IPS-NIHi11 (cell line): ENCODE measurements around the gene DCDC1.
A peak's percentile ranks its signal among the peaks of the same experiment; 100 is the strongest.

Experiments
- DNase-seq: peaks from one replicate; pipeline ENCODE4 v3.0.0; 2012; ENCODE audit warnings: mixed read lengths, low spot score

The DCDC1 gene, protein sequence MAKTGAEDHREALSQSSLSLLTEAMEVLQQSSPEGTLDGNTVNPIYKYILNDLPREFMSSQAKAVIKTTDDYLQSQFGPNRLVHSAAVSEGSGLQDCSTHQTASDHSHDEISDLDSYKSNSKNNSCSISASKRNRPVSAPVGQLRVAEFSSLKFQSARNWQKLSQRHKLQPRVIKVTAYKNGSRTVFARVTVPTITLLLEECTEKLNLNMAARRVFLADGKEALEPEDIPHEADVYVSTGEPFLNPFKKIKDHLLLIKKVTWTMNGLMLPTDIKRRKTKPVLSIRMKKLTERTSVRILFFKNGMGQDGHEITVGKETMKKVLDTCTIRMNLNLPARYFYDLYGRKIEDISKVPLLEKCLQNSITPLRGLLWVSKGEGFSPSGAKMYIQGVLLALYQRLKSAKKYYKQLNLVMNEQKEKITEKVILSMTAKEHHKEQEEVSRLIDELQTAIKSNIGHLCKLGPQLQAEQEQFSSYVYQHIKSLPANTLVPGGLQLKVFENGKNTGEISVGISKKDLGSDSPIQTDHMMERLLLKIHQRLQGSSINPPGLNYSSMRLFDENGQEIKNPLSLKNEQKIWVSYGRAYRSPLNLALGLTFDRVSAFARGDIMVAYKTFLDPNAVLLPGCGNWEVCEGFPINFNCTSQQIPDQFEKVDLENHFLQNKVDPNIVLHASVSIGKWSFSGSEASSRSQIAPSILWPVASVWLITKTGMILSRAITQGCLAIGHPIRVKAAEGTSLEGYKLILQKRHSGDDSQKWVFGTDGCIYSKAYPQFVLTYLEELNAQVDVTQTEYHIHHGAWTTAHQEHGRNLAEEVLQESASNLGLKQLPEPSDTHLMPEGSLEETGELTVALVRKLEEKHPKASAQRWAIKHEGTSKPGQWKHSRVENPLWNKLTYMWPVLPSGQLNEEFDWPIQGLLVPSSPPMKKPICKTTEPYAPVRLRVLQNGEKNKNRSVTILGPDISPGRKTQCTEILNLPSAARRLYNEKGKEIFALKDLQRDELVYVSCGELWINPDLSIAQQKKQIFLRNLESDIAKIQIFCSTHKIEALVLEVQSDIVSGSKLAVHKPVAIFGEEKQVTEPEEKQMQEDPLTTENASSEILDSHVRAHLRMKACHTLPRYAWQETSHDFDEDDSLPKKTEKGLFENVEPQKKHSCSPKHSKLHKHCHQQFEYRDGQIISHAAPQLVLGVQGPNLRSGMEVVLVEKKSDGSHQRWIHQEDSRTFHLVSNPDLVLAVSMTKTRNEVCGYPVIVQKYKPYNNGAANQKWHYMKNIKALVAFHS (N-terminal part only)

DNA sequence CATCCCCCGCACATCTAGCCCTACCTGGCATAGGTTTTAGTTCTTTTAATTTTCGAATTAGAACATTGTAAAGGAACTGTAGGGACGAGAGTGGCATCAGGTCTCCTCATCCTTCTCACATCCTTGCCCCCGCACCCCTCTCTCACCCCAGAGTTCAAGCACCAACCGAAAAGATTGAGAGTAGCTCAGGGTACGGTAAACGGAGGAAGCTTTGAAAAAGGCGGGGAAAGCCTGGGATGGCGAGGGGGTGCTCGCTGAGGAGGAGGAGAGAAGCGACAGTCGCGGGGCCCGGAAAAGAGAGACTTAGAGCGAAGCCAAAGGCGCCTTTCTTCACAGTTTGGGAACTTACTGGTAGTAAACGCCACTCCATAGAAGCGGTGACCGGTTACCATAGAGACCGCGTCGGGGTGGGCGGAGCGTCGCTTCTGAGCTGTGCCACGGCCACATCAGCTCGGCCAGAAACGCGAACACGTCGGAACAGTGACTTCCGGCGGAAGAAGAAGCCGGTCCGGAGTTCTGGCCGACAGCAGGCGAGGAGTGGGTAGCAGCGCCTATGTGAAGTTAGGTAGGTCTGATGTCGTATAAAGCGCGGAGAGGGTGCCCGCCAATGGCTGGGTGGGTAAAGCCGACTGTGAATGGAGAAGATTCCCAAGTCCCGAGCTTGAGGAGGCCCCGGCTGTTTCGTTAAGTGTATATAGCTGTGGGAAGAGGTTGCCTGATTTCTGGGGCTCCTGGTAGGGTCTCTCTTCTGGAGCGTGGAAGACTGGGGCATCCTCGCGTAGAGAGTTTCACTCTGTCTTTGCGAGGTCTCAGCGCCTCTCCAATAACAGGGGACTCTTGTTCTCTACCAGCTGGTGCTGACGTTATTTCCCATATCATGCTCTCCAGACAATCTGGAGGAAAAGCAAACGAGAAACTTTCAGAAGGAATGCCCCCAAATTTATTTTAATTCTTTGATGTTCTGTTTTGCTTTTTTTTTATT, at the start of gene DCDC1, which contains the start of gene DNAJC24:
TSS of gene DCDC1 (minus strand) at position 392 of the 982 bp plus-strand sequence. CDS start 41,459 bp downstream, outside the sequence.
TSS of gene DNAJC24 (plus strand) at position 513 of the 982 bp plus-strand sequence. CDS start 889 bp downstream, outside the sequence.
- peak; percentile 90 for DNase-seq

DNA sequence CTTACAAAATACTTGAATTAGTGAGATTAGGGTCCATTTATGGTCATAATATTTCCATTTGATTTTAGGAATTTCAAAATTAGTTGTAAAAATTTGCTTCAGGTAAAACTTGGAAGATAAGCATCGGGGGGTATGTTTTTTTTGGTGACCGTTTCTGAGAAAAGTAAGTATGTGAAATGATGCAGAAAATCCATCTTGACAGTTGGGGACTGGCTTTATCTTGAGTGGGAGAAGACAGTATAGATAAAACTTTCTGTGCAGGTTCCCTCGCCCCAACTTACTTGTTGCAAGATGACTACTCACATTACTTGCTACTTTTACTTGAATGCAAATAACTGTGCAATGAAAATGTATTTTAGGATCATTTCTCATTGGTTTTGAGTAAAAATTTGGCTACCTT, 49.6 kb upstream of the DCDC1 start:
- DNase-seq: no peak

DNA sequence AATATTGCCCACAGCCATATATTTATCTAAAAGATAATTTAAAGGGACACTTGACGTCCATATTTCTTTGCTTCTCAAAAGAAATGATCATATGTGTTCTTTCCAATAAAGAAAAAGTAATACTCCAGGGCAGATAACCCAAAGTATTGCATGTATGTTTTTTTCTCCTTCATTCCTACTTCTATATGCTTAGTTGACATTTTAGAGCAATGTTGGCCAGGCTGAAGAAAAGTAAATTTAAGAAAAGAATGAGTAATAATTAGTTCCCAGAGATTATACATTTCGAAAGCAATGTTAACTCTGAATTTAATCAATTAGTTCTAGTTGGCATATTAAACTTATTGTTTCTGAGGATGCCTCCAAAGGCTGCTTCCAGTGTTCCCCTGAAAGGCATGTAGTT, 48.3 kb upstream of the DCDC1 start:
- DNase-seq: no peak

DNA sequence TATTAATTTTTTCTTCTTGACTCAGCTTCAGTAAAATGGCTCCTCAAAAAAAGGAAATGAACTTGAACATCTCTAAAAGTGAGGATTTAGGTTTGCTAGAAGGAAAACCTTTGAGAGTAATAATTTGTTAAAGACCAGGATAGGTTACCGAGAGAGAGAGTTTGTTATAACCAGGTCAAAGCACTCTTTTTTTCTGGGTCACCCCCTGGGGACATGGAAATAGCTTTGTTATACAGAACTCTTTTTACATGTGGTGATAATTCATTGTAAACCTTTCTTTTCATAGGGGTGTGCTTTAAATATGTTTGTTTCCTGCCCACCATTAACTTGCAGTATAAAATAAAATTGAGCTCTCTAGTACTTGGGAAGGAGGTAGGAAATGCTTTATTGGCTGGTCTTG, 47.8 kb upstream of the DCDC1 start:
- no peak for DNase-seq

DNA sequence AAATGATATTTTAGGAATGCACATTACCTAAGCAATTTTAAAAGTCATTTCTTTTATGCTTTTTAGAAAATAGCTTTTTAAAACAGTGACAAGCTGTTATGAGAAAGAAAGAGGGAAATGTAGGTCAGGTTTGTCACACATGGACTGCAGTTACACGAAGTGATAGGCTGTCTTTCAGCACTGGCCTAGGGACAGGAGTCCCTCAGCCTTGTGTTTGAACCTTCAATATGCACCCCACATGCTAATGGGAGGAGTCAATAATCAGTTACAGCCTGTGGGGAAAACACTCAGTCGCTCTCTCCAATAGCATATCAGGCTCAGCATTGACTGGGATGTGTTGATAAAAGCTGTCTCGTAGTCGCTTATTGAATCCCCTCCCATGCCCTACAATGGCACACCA, 45.9 kb upstream of the DCDC1 start:
- DNase-seq: no peak

DNA sequence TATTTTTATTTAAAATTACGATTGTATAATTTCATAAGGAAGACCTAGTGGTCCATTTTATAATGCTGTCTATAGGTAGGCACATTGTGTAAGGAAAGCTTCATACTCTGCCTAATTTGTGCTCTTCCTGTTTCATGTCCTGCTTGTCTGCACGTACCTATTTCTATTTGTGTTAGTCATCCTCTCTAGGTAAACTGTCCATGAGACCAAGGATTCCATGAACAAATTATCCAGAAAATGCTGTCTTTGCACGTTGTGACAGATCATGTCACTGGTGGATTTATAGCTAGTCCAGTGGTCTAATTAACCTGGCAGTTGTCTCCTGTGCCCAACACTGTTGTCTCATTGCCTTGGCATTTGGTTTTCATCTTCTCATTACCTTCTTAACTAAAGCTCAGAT, 44.8 kb upstream of the DCDC1 start:
- DNase-seq: no peak

DNA sequence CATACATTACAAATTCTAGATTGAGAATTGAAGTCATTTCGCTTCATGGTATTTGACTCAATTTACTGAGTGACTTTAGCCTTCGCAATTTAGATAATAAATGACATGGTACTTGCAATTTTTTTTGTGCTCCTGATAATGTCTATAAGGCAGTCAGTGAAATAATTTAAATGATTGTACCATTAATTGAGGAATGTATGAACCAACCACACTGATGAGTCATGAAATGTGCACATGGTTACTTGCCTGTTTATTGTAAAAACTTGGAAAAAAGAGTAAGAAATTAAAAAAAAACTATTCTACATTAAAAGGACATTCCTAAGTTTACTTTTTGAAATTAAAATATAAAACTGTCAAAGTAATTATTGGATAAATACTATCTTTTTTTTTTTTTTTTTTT, 43.4 kb upstream of the DCDC1 start:
- DNase-seq: no peak

DNA sequence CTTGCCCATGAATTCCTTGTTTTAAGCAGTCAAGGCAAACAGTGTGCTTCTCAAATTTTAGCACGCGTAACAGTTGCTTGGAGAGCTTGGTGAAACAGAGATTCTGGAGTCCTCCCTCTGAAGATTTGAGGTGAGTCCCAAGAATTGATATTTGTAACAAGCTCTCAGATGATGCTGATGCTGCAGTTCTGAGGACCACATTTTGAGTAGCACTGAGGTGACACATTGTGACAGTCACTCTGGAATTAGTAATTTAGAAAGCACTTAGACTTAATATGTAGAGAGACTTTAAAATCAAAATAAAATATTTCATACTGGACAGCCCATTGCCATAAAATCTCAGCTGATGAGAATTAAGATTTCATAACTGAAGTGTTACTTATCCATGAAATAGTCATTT, 38.7 kb upstream of the DCDC1 start:
- DNase-seq: no peak

DNA sequence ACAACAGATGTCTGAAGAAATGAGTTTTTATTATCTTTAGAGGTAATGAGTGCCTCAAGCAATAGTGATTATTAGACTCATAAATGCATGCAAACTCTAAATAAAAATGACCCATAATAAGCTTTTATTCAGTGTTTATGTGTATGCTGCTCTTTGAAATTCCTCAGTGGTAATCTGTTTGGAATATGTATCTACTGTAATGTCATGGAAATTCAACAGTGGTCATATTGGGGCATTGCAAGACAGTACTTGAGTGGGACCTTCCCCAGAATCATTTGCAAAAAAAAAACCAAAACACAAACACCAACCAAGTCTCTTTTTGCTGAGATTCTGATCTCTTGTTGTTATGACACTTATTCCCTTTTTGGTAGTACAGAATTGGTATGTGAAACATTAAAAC, 35.1 kb upstream of the DCDC1 start:
- DNase-seq: no peak

DNA sequence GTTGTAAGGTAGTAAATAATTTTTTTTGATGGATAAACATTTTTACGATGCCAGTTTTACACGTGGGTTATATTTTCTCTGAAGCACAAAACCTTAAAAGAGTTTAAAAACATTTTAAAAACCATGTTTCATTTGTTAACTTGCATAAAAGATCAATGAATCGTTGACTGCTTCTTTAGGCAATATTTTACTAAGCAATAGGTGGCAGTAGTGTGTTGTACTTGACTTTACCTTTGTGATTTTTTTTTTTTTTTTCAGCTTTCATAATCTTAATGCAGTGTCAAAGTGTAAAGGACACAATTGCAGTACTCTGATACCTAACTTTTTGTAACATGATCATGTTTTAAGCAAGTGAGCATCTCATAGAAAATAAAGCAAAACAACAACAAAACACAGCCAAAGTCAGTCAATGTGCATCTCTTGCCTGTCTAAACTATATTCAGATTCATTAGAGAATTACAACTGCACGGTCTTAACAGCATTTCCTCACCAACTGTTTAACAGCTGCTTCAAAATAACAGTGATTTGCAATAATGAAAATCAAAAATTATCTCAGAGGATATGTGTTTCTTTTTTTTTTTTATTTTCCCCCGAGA, 27.8 kb upstream of the DCDC1 start:
- peak; percentile 16 for DNase-seq

DNA sequence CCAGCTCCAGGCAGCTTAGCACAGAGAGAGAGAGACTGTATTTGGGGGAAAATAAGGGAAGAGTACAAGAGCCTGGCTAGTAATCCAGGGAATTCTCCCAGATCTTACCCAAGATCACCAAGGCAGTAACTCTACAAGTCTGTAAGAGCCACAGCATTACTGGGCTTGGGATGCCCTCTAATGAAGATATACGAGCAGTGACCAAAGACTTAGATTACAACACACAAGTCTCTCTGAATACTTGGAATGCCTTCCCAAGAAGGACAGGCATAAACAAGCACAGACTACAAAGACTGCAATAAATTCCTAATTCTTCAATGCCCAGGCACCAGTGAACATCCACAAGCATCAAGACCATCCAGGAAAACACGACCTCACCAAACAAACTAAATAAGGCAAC, 17.8 kb upstream of the DCDC1 start:
- DNase-seq: no peak

DNA sequence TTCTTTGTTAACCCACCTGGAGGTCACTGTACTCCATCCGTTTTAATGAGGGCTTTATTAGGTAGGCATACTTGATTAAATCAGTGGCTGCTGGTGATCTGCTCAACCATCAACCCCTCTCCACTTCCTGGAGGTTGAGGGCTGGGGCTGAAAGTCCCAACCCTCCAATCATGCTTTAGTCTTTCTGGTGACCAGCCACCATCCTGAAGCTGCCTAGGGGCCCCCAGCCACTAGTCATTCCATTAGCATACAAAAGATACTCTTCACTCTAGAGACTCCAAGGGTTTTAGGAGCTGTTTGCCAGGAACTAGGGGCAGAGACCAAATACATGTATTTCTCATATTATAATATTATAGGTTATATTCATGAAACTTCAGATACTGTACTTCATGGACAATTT, 13.6 kb upstream of the DCDC1 start:
- DNase-seq: no peak

DNA sequence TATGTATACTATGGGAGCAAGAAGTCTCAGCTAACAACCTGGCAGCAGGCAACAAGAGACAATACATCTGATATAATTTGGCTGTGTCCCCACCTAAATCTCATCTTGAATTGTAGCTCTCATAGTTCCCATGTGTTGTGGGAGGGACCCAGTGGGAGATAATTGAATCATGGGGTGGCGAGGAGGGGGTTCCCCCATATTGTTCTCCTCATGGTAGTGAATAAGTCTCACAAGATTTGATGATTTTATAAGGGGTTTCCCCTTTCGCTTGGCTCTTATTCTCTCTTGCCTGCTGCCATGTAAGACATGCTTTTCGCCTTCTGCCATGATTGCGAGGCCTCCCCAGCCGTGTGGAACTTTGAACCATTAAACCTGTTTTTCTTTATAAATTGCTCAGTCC, 6.3 kb upstream of the DCDC1 start:
- DNase-seq: no peak

DNA sequence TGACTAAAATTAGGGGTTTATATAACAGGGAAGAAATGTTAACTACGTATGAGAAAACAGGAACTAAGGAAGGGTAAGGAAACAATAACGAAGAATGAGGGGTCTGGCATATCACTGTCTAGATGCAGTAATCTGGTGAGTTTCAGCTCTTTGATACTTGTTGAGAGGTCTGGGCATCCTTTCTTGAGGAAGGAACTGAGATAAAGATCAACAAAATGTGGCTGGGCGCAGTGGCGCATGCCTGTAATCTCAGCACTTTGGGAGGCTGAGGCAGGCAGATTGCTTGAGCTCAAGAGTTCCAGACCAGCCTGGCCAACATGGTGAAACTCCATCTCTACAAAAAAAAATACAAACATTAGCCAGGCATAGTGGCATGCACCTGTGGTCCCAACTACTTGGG, 2.7 kb downstream of the DCDC1 start:
- no peak for DNase-seq

DNA sequence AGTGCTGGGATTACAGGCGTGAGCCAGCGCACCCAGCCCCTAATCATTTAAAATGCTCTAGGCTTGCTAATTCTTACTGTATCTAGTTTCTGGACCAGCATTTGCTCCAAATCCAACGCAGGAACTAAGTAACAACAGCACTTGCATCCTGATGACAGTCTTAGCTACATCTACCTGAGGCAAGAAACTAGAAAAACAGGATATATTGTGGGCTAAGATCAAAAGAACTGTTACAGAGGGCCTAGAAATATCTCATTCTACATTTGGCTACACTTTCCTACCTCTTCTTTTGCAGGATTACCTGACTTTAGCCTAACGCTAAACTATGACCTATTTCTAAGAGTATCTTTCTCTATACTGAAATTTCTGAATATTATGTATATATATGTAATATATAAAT, 7.8 kb downstream of the DCDC1 start:
- no peak for DNase-seq

DNA sequence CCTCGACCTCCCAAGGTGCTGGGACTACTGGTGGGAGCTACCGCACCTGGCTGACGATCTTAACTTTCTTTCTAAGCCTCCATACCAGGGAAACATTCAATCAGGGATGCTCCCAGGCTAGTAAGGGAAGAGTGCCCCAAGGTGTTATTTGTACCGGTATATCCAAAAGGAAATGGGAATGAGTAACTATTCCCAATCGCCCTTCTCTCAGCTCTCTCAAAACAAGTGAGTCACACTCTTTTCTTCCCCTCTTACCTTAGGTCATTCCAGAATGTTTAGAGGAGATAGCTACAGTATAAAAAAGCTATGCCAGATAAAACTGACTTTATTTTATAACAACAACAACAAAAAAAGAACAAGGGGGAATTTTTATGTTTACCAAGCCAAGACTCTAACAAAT, 13.7 kb downstream of the DCDC1 start:
- DNase-seq: no peak

DNA sequence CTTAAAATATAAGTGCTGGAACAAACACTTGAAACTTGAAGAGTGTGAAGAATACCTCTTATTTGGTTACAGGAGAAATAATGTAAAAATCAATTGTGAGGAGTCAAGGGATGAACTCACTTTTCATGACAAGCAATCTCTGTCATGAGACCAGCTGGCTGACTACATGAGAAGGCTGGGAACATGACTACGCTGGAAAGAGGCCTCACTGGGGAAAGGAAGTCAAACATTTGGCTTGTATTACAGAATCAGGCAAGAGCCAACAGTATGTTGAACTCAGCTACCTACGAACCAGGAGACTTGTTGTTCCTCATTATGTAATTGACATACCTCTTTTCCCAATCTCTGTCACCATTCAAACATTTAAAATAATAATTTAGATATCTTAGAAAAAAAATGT, 14.4 kb downstream of the DCDC1 start:
- no peak for DNase-seq

DNA sequence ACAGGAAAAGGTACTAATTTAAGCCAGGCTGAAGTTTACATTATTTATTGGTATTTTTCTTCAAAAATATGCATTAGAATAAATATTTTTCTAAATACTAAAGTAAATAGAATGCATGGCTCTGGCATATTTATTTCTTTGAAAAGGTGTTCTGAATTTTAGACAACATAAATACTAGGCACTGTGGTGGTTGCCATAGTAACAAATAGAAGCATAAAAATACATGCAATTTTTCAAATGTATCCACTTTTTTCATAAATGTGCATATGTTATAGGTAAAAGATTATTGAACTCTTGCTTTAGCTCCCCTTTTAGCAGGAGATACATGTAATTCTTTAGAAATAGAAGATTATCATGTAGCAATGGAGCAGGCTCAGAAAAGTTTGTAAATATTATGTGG, 18.4 kb downstream of the DCDC1 start:
- no peak for DNase-seq

DNA sequence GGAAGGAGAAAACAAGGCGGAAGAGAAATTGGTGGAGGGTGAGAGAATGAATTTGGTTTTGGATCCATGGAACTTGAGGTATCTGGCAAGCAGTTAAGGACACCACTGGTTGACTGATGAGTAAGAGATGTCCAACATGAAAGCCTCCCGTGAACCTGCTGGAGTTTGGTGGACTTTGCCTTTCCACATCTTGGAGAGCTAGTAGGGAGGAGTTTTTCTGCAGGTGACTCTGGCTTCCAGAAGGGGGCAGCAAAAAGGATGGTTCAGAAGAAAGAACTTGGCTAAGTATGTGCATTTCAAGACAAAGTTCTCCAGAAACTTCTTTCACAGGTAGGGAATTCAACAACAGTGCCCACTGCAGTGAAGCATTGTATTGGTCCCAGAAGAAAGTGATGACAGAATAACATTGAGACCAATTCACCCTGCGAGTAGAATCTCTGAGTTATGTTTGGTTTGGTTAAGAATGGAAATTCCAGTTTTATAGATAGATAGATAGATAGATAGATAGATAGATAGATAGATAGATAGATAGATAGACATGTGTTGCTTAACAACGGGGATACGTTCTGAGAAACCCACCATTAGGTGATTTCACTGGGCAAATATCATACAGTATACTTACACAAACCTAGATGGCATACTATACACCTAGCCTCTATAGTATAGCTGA, 28.5 kb downstream of the DCDC1 start:
- peak; percentile 59 for DNase-seq

DNA sequence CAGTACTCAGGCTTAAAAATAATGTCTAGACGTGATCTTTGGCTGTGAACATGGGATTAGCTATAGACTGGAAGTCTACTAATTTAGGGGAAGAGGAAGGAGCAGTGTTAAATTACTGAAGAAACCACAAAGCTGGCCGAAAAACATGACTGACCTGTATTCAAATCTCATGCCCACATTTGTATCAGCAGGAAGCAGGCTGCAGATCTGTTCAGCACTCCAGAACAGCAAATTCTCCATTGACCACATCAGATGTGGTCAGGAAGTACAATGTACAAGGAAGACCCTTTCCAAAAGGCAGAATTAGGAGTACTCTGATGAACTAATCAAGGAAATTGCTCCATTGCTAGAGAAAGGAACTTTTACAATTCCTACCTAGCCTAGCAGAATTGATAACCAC, 31.7 kb downstream of the DCDC1 start:
- no peak for DNase-seq
